GM12891 (cell line): Measurements from ENCODE around the gene CMTM3.

Experiments
- PAX5 ChIP-seq: IDR thresholded peaks from 2 replicates; pipeline ENCODE4 v1.6.1; 2011; ENCODE audit warnings: low read length, moderate library complexity, mild to moderate bottlenecking; ENCODE audit not compliant: insufficient read depth, severe bottlenecking
- POLR2A ChIP-seq: IDR thresholded peaks from 2 replicates; pipeline ENCODE4 v1.6.1; 2011; ENCODE audit warnings: low read depth, low read length, control low read depth
- POLR2AphosphoS5 ChIP-seq: IDR thresholded peaks from 2 replicates; pipeline ENCODE4 v1.6.1; 2011; ENCODE audit warnings: low read depth, low read length, control low read depth
- POU2F2 ChIP-seq: IDR thresholded peaks from 2 replicates; pipeline ENCODE4 v1.6.1; 2011; ENCODE audit warnings: low read depth, mild to moderate bottlenecking, control low read depth, low read length, moderate library complexity
- TAF1 ChIP-seq: IDR thresholded peaks from 2 replicates; pipeline ENCODE4 v1.6.1; 2011; ENCODE audit warnings: low read depth, low read length, control low read depth

- TF ChIP-seq POU2F2 (no peak), POLR2AphosphoS5 (no peak), POLR2A (no peak), TAF1 (no peak), PAX5 (no peak)
Observed at GRCh38 chr16:66569131-66569530, 35.4 kb upstream of the CMTM3 start.
